ENCODE data around the gene FES. TPM values are rescaled to one million over a fixed set of nuclear protein-coding genes. Genes with fewer than 3 reads are reported as not detected.
A peak's percentile ranks its signal among the peaks of the same experiment; 100 is the strongest.

Gene FES
- total RNA-seq, 2 experiments from 2014 or later = 3.2 to 3.3 TPM

DNA sequence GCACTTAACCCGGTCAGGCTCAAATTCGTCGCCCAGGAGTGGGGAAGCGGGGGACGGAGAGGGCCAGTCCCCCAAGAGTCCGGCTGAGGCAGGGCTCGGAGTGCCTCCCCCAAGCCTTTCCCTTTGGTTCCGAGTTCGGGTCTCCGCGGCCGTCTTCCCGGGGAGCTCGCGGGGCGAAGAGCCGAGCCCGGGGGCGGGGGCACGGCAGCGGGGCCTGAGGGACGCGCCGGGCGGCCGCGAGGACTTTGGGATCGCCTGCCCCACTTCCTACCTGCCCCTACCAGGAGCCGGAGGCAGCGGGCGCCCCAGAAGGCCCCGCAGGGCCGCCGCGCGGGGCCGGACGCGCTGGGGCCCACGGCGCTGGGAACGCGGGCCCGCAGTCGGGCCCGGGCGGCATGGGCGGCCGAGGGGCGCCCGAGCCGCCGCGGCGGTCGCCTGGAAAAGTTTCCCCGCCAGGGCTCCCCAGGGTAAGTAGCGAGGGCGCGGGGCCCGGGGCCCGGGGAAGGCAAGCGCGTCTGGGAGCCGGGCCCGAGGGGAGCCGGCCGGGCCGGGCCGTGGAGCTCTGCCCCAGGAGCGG is 13.1 kb upstream of the FES start:
- H3K4me2 ChIP-seq (ENCODE audit: low read length) = peak overlapping the region; percentile 90
- no peak for TF ChIP-seq EZH2phosphoT487 (IDR thresholded peaks at IDR 0.05; ENCODE audit: borderline replicate concordance, low read depth, low read length)
- no peak for TF ChIP-seq CTCF (conservative IDR thresholded peaks at IDR 0.05; ENCODE audit: low read length)
- ChIA-PET CTCF (ENCODE audit: unreplicated experiment) (interaction anchor here (0.5 kb wide), 1 partner anchor 39 kb away, joined by 5 read pairs; no protein-coding TSS in a partner anchor), POLR2A (no interaction called here)
- peak overlapping the region; percentile 80; the same call in 1 of the 2 replicates for H2AFZ ChIP-seq (ENCODE audit: low read length)
- intact Hi-C loops (cut with micrococcal nuclease; ENCODE audit: unreplicated experiment) = loop anchor here (2.0 to 5.0 kb wide), 2 partner anchors 64 to 84 kb away; partner anchors contain the start of gene UNC45A
- H3K9me3 ChIP-seq (ENCODE audit: low read length) = no peaks in the 10 kb centered on the region
- peak; percentile 50 for DNase-seq (ENCODE audit: low spot score)
- no peak overlapping the region for H3K27ac ChIP-seq (ENCODE audit: low read depth, low read length, poor library complexity, severe bottlenecking)
- BruUV-seq (replicated peaks) = no TSS peak
- no peaks in the 10 kb centered on the region; the same call in 1 of the 2 replicates for H4K20me1 ChIP-seq (ENCODE audit: insufficient read depth, low read length)
- peaks cover 36% of the 10 kb centered on the region for H3K4me1 ChIP-seq (ENCODE audit: insufficient read depth, low read length, poor library complexity, severe bottlenecking)
- no peaks in the 10 kb centered on the region for H3K79me2 ChIP-seq (ENCODE audit: insufficient read depth, low read depth, low read length)
- no peaks in the 10 kb centered on the region for H3K36me3 ChIP-seq (ENCODE audit: insufficient read depth, low read length)
- no peaks in the 10 kb centered on the region for H3K9me2 ChIP-seq (ENCODE audit: insufficient read depth, low read length)
- H3K4me3 ChIP-seq (ENCODE audit: low read depth, low read length, poor library complexity, severe bottlenecking) = peak overlapping the region; percentile 78

- no peaks in the 10 kb centered on the region for H3K36me3 ChIP-seq (ENCODE audit: insufficient read depth, low read length)
- intact Hi-C loops (cut with micrococcal nuclease; ENCODE audit: unreplicated experiment) = loop anchor here (1.0 to 5.0 kb wide), 3 partner anchors 54 to 85 kb away; partner anchors contain the start of gene UNC45A
- H4K20me1 ChIP-seq (ENCODE audit: insufficient read depth, low read length) = no peaks in the 10 kb centered on the region; the same call in 1 of the 2 replicates
- H3K27ac ChIP-seq (ENCODE audit: low read depth, low read length, poor library complexity, severe bottlenecking) = no peak overlapping the region
- TF ChIP-seq CTCF (conservative IDR thresholded peaks at IDR 0.05; ENCODE audit: low read length) (no peak), EZH2phosphoT487 (IDR thresholded peaks at IDR 0.05; ENCODE audit: borderline replicate concordance, low read depth, low read length) (no peak)
- H3K9me3 ChIP-seq (ENCODE audit: low read length) = no peaks in the 10 kb centered on the region
- H3K4me2 ChIP-seq (ENCODE audit: low read length) = peak overlapping the region; percentile 90
- H3K9me2 ChIP-seq (ENCODE audit: insufficient read depth, low read length) = no peaks in the 10 kb centered on the region
- POLR2A ChIA-PET = no interaction called here
- no peak for DNase-seq (ENCODE audit: low spot score)
- peak overlapping the region; percentile 68; the same call in 1 of the 2 replicates for H2AFZ ChIP-seq (ENCODE audit: low read length)
- BruUV-seq (replicated peaks) = no TSS peak
- H3K4me1 ChIP-seq (ENCODE audit: insufficient read depth, low read length, poor library complexity, severe bottlenecking) = peaks cover 36% of the 10 kb centered on the region
- CTCF ChIA-PET (ENCODE audit: unreplicated experiment) = interaction anchor here (0.5 kb wide), 1 partner anchor 40 kb away, joined by 5 read pairs; no protein-coding TSS in a partner anchor
- peak overlapping the region; percentile 78 for H3K4me3 ChIP-seq (ENCODE audit: low read depth, low read length, poor library complexity, severe bottlenecking)
- no peaks in the 10 kb centered on the region for H3K79me2 ChIP-seq (ENCODE audit: insufficient read depth, low read depth, low read length)
These were observed 12.4 kb upstream of the FES start for GRCh38 chr15:90871716-90872485.

Measured in OCI-LY7 (cell line).